ENCODE results near the gene ZNF628.

The ZNF628 gene

DNA sequence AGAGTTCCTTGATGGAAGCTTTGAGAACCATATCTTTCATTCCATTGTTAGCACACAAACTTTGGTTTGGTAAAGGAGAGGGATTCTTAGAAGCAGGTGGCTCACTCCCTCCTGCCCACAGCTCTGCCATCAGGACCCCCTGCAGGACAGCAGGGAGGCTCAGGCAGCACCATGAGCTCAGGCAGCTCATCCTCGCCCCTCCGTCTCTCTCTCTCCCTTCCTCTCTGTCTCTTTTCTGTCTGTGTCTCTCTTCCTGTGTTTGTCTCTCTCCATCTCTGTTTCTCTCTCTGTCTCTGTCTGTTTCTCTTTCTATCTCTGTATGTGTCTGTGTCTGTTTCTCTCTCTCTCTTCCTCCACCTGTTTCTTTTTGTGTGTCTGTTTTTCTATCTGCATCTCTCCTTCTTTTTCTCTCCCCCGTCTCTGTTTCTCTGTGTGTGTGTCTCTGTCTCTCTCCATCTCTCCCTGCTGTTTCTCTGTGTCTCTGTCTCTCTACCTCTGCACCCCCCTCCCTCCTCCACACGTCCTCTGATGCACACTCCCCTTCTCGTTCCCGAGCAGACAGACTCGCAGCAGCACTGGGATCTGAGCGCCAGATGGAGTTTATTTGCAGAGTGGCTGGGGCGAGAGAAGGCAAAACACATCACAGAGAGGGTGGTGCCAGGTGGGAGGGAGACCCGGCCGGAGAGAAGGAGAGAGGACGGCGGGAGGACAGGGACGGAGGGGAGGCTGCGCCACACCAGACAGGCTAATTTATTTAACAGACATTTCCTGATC lies 51.8 kb downstream of the ZNF628 start:
- Mint-ChIP-seq H3K4me3 (no peak overlapping the region), H3K4me1 (ENCODE audit: low read depth) (no peaks in the 10 kb centered on the region), H3K36me3 (ENCODE audit: low read depth) (no peaks in the 10 kb centered on the region), H3K27ac (no peak overlapping the region), H3K9me3 (no peaks in the 10 kb centered on the region), H3K27me3 (peaks cover 3% of the 10 kb centered on the region)
- DNase-seq: no peak

DNA sequence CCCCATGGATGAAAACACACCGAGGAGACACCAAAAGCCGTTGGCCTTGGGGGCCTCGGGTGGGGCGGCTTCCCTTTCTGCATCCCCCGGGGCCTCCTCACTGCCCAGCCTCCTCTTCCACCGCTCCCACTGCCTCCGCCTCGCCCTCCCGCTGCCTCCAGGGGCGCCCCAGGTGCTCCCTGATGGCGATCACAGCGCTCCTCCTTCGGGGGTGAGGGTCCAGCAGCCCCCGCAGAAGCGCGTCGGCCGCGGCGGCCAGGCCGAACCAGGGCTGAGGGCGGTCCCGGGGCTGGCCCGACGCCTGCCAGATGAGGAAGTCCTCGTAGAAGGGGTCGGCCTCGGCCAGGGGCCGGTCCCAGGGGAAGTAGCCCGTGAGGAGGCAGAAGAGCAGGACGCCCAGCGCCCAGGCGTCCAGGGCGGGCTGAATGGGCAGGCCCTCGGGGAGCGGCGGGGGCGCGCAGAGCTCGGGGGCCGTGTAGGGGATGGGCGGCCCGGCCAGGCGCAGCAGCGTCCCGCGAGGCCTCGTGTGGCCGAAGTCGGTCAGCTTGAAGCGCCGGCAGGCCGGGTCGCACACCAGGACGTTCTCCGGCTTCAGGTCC lies 53.3 kb downstream of the ZNF628 start:
- H3K27me3 Mint-ChIP-seq: peaks cover 3% of the 10 kb centered on the region
- H3K4me3 Mint-ChIP-seq: no peak overlapping the region
- H3K9me3 Mint-ChIP-seq: no peaks in the 10 kb centered on the region
- DNase-seq: no peak
- no peaks in the 10 kb centered on the region for H3K36me3 Mint-ChIP-seq (ENCODE audit: low read depth)
- no peaks in the 10 kb centered on the region for H3K4me1 Mint-ChIP-seq (ENCODE audit: low read depth)
- no peak overlapping the region for H3K27ac Mint-ChIP-seq

DNA sequence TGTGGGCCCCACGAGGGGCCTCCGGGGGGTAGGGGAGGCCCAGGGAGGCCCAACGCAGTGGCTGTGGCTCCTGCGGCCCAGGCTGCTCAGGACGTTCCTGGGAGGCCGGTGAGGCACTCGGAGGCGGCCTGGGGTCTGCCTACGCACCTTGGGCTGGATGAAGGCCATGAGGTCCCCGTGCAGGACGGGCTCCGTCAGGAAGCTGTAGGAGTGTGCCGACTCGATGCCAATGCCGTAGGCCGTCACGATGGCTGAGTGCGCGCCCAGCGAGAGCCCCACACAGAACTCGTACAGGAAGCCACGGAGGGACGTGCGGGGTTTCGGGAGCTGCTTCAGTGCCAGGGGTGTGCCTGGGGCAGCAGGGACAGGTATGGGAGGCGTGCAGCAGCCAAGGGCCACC lies 54.6 kb downstream of the ZNF628 start:
- Mint-ChIP-seq H3K27me3 (no peaks in the 10 kb centered on the region), H3K36me3 (ENCODE audit: low read depth) (no peaks in the 10 kb centered on the region), H3K4me3 (no peak overlapping the region), H3K4me1 (ENCODE audit: low read depth) (no peaks in the 10 kb centered on the region), H3K9me3 (no peaks in the 10 kb centered on the region), H3K27ac (no peak overlapping the region)
- no peak for DNase-seq
